Esophagus squamous epithelium (tissue), 5 donors: ENCODE data around the gene RHO. TPM values are rescaled to one million over a fixed set of nuclear protein-coding genes. Genes with fewer than 3 reads are reported as not detected.

Source experiments
- DNase-seq: peaks from one replicate; lab custom pipeline; 2025; lab: John Stamatoyannopoulos, UW
- H3K27ac ChIP-seq, 4 donors: fragments of 200-600 bp; sonication (generic); one replicate each; pipeline ENCODE4 v1.5.1; 2016 to 2019; ENCODE audit warnings: mild to moderate bottlenecking in 1 of 4
- H3K27me3 ChIP-seq, 4 donors: fragments of 200-600 bp; sonication (generic); 1 replicate in 3 of 4; 2 replicates in 1 of 4; pipeline versions ENCODE4 v1.5.1 to v1.6.0; 2017 to 2021; ENCODE audit warnings: antibody characterized with exemption in 1 of 4
- H3K36me3 ChIP-seq, 3 donors: fragments of 200-600 bp; sonication (generic); one replicate each; pipeline ENCODE4 v1.5.1; 2016 to 2019
- H3K4me1 ChIP-seq, 3 donors: fragments of 200-600 bp; sonication (generic); one replicate each; pipeline ENCODE4 v1.5.1; 2017 to 2019
- H3K4me3 ChIP-seq, 4 donors: fragments of 200-600 bp; sonication (generic); 1 replicate in 3 of 4; 2 replicates in 1 of 4; pipeline ENCODE4 v1.5.1; 2016 to 2019; ENCODE audit warnings: mild to moderate bottlenecking in 2 of 4, moderate library complexity in 1 of 4
- H3K9me3 ChIP-seq, 3 donors: fragments of 200-600 bp; sonication (generic); one replicate each; pipeline ENCODE4 v1.5.1; 2016 to 2019
- POLR2A ChIP-seq, 4 donors: fragments of 450-650 bp; IDR thresholded peaks; one replicate each; pipeline ENCODE4 v1.6.1; 2017; ENCODE audit warnings: antibody characterized with exemption in 4 of 4, mild to moderate bottlenecking in 4 of 4, moderate library complexity in 3 of 4
- WGBS, 2 donors: methylation state at CpG; one replicate each; pipeline ENCODE4 v1.1.5; 2018; 5-methylcytosine and 5-hydroxymethylcytosine counted together
- intact Hi-C: fragments of 100-400 bp; cut with DNase I; formaldehyde crosslinking; loops from one replicate; pipeline ENCODE4 v1.15.0; 2022
- total RNA-seq, 4 donors: library from RNA; depleted of rRNA; stranded (reverse); fragments of >200 nt; gene quantifications; one replicate each; pipeline ENCODE4 v1.1.0, GENCODE V29; 2016
- TF ChIP-seq, protein P1 (sequence below), 6 experiments: fragments of 450-650 bp in 4 of 6; fragments of 200-600 bp in 2 of 6; sonication (generic) in 2 of 6; IDR thresholded peaks; one replicate each; pipeline ENCODE4 v1.5.1; 2016 to 2019; ENCODE audit warnings: antibody characterized with exemption in 6 of 6, mild to moderate bottlenecking in 4 of 6, moderate library complexity in 4 of 6
- donor health status: DM: yes; HTN: yes; CAD: no.

The RHO gene
- total RNA-seq, 4 donors from 2014 or later: not detected

GRCh38 chr3:129548104-129548965 lies 19.9 kb downstream of the RHO start:
- H3K27me3 ChIP-seq: no peaks in the 10 kb centered on the region
- no peaks in the 10 kb centered on the region for H3K36me3 ChIP-seq
- no peak overlapping the region for H3K27ac ChIP-seq
- 76 to 79% methylated on average over 7 of the region's 19 CpGs for WGBS, 2 donors
- H3K4me3 ChIP-seq: no peak overlapping the region
- TF ChIP-seq, protein P1, sequence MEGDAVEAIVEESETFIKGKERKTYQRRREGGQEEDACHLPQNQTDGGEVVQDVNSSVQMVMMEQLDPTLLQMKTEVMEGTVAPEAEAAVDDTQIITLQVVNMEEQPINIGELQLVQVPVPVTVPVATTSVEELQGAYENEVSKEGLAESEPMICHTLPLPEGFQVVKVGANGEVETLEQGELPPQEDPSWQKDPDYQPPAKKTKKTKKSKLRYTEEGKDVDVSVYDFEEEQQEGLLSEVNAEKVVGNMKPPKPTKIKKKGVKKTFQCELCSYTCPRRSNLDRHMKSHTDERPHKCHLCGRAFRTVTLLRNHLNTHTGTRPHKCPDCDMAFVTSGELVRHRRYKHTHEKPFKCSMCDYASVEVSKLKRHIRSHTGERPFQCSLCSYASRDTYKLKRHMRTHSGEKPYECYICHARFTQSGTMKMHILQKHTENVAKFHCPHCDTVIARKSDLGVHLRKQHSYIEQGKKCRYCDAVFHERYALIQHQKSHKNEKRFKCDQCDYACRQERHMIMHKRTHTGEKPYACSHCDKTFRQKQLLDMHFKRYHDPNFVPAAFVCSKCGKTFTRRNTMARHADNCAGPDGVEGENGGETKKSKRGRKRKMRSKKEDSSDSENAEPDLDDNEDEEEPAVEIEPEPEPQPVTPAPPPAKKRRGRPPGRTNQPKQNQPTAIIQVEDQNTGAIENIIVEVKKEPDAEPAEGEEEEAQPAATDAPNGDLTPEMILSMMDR (IDR thresholded peaks at IDR 0.05): no peak
- no peak for TF ChIP-seq POLR2A (IDR thresholded peaks at IDR 0.05)
- no peak for DNase-seq
- H3K9me3 ChIP-seq: no peaks in the 10 kb centered on the region
- H3K4me1 ChIP-seq: peaks cover 0 to 10% (median 0%) of the 10 kb centered on the region in 3 donors
- intact Hi-C loops: no loop called here

DNA sequence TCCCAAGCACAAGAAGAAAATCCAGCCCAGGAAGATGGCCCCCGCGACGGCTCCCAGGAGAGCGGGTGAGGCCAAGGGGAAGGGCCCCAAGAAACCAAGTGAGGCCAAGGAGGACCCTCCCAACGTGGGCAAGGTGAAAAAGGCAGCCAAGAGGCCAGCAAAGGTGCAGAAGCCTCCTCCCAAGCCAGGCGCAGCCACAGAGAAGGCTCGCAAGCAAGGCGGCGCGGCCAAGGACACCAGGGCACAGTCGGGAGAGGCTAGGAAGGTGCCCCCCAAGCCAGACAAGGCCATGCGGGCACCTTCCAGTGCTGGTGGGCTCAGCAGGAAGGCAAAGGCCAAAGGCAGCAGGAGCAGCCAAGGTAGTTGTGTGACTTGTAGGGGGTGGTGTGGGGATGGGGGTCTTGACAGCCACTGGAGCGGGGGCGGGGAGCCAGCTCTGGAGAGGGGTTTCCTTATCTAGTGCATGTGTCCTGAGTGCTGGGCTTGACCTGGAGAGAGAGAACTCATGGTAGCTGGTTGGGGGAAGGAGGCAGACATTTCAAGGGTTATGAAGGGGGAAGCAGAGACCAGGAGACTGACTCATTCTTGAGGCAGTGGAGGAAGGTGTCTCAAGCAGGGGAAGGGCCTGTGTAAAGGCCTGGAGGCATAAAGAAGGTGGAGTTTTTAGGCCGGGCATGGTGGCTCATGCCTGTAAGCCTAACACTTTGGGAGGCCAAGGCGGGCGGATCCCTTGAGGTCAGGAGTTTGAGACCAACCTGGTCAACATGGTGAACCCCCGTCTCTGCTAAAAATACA lies 20.8 kb downstream of the RHO start:
- WGBS, 2 donors: 86 to 87% methylated on average over 12 to 15 of the region's 18 CpGs
- H3K4me1 ChIP-seq: peaks cover 0 to 19% (median 4%) of the 10 kb centered on the region in 3 donors
- no peaks in the 10 kb centered on the region for H3K9me3 ChIP-seq
- no peaks in the 10 kb centered on the region for H3K27me3 ChIP-seq
- no peak for DNase-seq
- no peaks in the 10 kb centered on the region for H3K36me3 ChIP-seq
- no peak overlapping the region for H3K4me3 ChIP-seq
- intact Hi-C loops: no loop called here
- H3K27ac ChIP-seq: no peak overlapping the region
- TF ChIP-seq, protein P1 (IDR thresholded peaks at IDR 0.05): no peak
- TF ChIP-seq POLR2A (IDR thresholded peaks at IDR 0.05): no peak

GRCh38 chr3:129549805-129550204 lies 21.4 kb downstream of the RHO start:
- Histone ChIP-seq H3K9me3 (no peaks in the 10 kb centered on the region), H3K36me3 (no peaks in the 10 kb centered on the region), H3K4me3 (no peak overlapping the region), H3K27ac (no peak overlapping the region), H3K27me3 (no peaks in the 10 kb centered on the region), H3K4me1 (peaks cover 0 to 25% (median 10%) of the 10 kb centered on the region in 3 donors)
- intact Hi-C loops: no loop called here
- no peak for DNase-seq
- WGBS, 2 donors: 80 to 84% methylated on average over 3 of the region's 3 CpGs
- TF ChIP-seq, protein P1 (IDR thresholded peaks at IDR 0.05): no peak
- no peak for TF ChIP-seq POLR2A (IDR thresholded peaks at IDR 0.05)

GRCh38 chr3:129552287-129553050 lies 24.0 kb downstream of the RHO start:
- TF ChIP-seq POLR2A (IDR thresholded peaks at IDR 0.05): no peak
- TF ChIP-seq, protein P1 (IDR thresholded peaks at IDR 0.05): no peak
- H3K36me3 ChIP-seq: peaks cover 0 to 15% (median 0%) of the 10 kb centered on the region in 3 donors
- no peaks in the 10 kb centered on the region for H3K27me3 ChIP-seq
- H3K9me3 ChIP-seq: no peaks in the 10 kb centered on the region
- no peak overlapping the region for H3K27ac ChIP-seq
- 36 to 62% methylated on average over 5 to 6 of the region's 10 CpGs for WGBS, 2 donors
- H3K4me3 ChIP-seq: no peak overlapping the region
- intact Hi-C loops: no loop called here
- H3K4me1 ChIP-seq: peaks cover under 1 to 51% (median 13%) of the 10 kb centered on the region in 3 donors
- DNase-seq: no peak
